Prostate gland (tissue), 2 donors: ENCODE data around the gene VAV2. TPM values are rescaled to one million over a fixed set of nuclear protein-coding genes. Genes with fewer than 3 reads are reported as not detected.

Experiments used
- DNase-seq: peaks from one replicate; pipeline ENCODE4 v3.0.0-alpha.2; 2019; ENCODE audit warnings: low spot score
- H3K27ac ChIP-seq, 2 donors: fragments of 200-600 bp; sonication (generic); 2 replicates each; pipeline ENCODE4 v1.5.1; 2017 to 2019
- H3K27me3 ChIP-seq: fragments of 200-600 bp; sonication (generic); replicated peaks from 2 replicates; pipeline ENCODE4 v1.5.1; 2019; ENCODE audit not compliant: insufficient read depth
- H3K36me3 ChIP-seq, 2 donors: fragments of 200-600 bp; sonication (generic); 1 replicate in 1 of 2; 2 replicates in 1 of 2; pipeline versions ENCODE4 v1.5.1 to v1.8.1; 2017 to 2019
- H3K4me1 ChIP-seq: fragments of 200-600 bp; sonication (generic); replicated peaks from 2 replicates; pipeline ENCODE4 v1.5.1; 2019
- H3K4me3 ChIP-seq, 2 donors: fragments of 200-600 bp; sonication (generic); 2 replicates each; pipeline ENCODE4 v1.5.1; 2017 to 2019
- H3K9me3 ChIP-seq: fragments of 200-600 bp; sonication (generic); 2 replicates; pipeline ENCODE4 v1.5.1; 2017
- CTCF ChIP-seq, 4 experiments: fragments of 200-600 bp in 2 of 4; fragments of 450-650 bp in 2 of 4; sonication (generic) in 2 of 4; IDR thresholded peaks; 1 replicate in 3 of 4; 2 replicates in 1 of 4; pipeline ENCODE4 v1.5.1; 2016 to 2019; ENCODE audit warnings: antibody characterized with exemption in 4 of 4, mild to moderate bottlenecking in 2 of 4, moderate library complexity in 2 of 4
- POLR2A ChIP-seq: fragments of 450-650 bp; IDR thresholded peaks from one replicate; pipeline ENCODE4 v1.6.1; 2016; ENCODE audit warnings: antibody characterized with exemption, mild to moderate bottlenecking
- POLR2AphosphoS5 ChIP-seq: sonication (generic); formaldehyde crosslinking; IDR thresholded peaks from one replicate; pipeline ENCODE4 v1.6.1; 2017; ENCODE audit warnings: antibody characterized with exemption
- WGBS: methylation state at CpG from one replicate; pipeline ENCODE4 v1.1.5; 2018; 5-methylcytosine and 5-hydroxymethylcytosine counted together
- intact Hi-C: fragments of 100-400 bp; cut with DNase I; formaldehyde crosslinking; loops from one replicate; pipeline ENCODE4 v1.14.2; 2022
- total RNA-seq, 2 donors: library from RNA; depleted of rRNA; stranded (reverse); fragments of >200 nt; gene quantifications; one replicate each; pipeline ENCODE4 v1.1.0, GENCODE V29; 2016

The VAV2 gene
- total RNA-seq, 2 donors from 2014 or later = 13.5 to 19.5 TPM

GRCh38 chr9:133975511-133975910, 16.6 kb downstream of the VAV2 start:
- intact Hi-C loops = no loop called here
- TF ChIP-seq POLR2A = no peak
- TF ChIP-seq POLR2AphosphoS5 = no peak
- no peak for TF ChIP-seq CTCF (IDR thresholded peaks at IDR 0.05)
- Histone ChIP-seq H3K9me3 (no peaks in the 10 kb centered on the region), H3K27ac (no peak overlapping the region), H3K4me1 (no peaks in the 10 kb centered on the region), H3K4me3 (no peak overlapping the region), H3K36me3 (no peaks in the 10 kb centered on the region), H3K27me3 (no peaks in the 10 kb centered on the region)
- no peak for DNase-seq
- WGBS = 96% methylated on average over 3 of the region's 3 CpGs

GRCh38 chr9:133974631-133975341, 17.3 kb downstream of the VAV2 start:
- no peaks in the 10 kb centered on the region for H3K27me3 ChIP-seq
- H3K4me1 ChIP-seq = no peaks in the 10 kb centered on the region
- intact Hi-C loops = no loop called here
- H3K36me3 ChIP-seq = no peaks in the 10 kb centered on the region
- TF ChIP-seq CTCF (IDR thresholded peaks at IDR 0.05) (no peak), POLR2A (no peak), POLR2AphosphoS5 (no peak)
- H3K27ac ChIP-seq = no peak overlapping the region
- H3K4me3 ChIP-seq = no peak overlapping the region
- DNase-seq = no peak
- no peaks in the 10 kb centered on the region for H3K9me3 ChIP-seq
- 87% methylated on average over 20 of the region's 20 CpGs for WGBS

GRCh38 chr9:133973791-133974630, 18.1 kb downstream of the VAV2 start:
- no peak overlapping the region for H3K27ac ChIP-seq
- H3K4me3 ChIP-seq = no peak overlapping the region
- no peak for TF ChIP-seq CTCF (IDR thresholded peaks at IDR 0.05)
- TF ChIP-seq POLR2A = no peak
- TF ChIP-seq POLR2AphosphoS5 = no peak
- no peaks in the 10 kb centered on the region for H3K9me3 ChIP-seq
- intact Hi-C loops = no loop called here
- WGBS = 94% methylated on average over 22 of the region's 22 CpGs
- no peak for DNase-seq
- no peaks in the 10 kb centered on the region for H3K27me3 ChIP-seq
- H3K36me3 ChIP-seq = no peaks in the 10 kb centered on the region
- H3K4me1 ChIP-seq = no peaks in the 10 kb centered on the region

- 92% methylated on average over 24 of the region's 24 CpGs for WGBS
- Histone ChIP-seq H3K36me3 (no peaks in the 10 kb centered on the region), H3K9me3 (no peaks in the 10 kb centered on the region)
Observed at GRCh38 chr9:133973111-133973790, 18.9 kb downstream of the VAV2 start.

More at GRCh38 chr9:133973111-133973790, 18.9 kb downstream of the VAV2 start:
- Histone ChIP-seq H3K4me1 (no peaks in the 10 kb centered on the region), H3K27ac (no peak overlapping the region), H3K27me3 (no peaks in the 10 kb centered on the region), H3K4me3 (no peak overlapping the region)
- TF ChIP-seq POLR2AphosphoS5 (no peak), POLR2A (no peak), CTCF (IDR thresholded peaks at IDR 0.05) (no peak)
- no peak for DNase-seq
- intact Hi-C loops = no loop called here
